Mucosa of descending colon (tissue), 3 donors: Measurements from ENCODE around the gene SSR1. TPM values are rescaled to one million over a fixed set of nuclear protein-coding genes. Genes with fewer than 3 reads are reported as not detected.

Experiments
- ATAC-seq: fragments of 200-7000 bp; cut with Tn5 transposase; one replicate; pipeline ENCODE4 v1.9.1; 2020; ENCODE audit warnings: mild to moderate bottlenecking, moderate library complexity
- DNase-seq, 3 donors: peaks; one replicate each; pipeline ENCODE4 v3.0.0-alpha.2; 2020
- H3K36me3 ChIP-seq: fragments of 200-600 bp; one replicate; pipeline ENCODE4 v1.8.0; 2021; ENCODE audit warnings: low read depth, mild to moderate bottlenecking
- H3K4me1 ChIP-seq: fragments of 200-600 bp; one replicate; pipeline ENCODE4 v1.8.0; 2021; ENCODE audit warnings: low read depth, mild to moderate bottlenecking
- H3K4me3 ChIP-seq: fragments of 200-600 bp; one replicate; pipeline ENCODE4 v1.8.0; 2021; ENCODE audit warnings: mild to moderate bottlenecking
- H3K9me3 ChIP-seq: fragments of 200-600 bp; one replicate; pipeline ENCODE4 v1.8.0; 2021; ENCODE audit warnings: mild to moderate bottlenecking
- intact Hi-C, 2 donors: fragments of 100-400 bp; cut with DNase I in 1 of 2; cut with micrococcal nuclease in 1 of 2; formaldehyde crosslinking; loops; one replicate each; pipeline versions ENCODE4 v1.11.0 to v1.11.1; 2022; cut with DNase I, micrococcal nuclease
- total RNA-seq, 3 donors: library from RNA; stranded (reverse); fragmentation: NEBNext Ultra II Directional in 2 of 3; extraction: Animal tissue kit (Norgen Biotek cat#: 25700) in 2 of 3; gene quantifications; one replicate each; pipeline versions ENCODE4 v1.2.1 to v1.2.4, GENCODE V29; 2021 to 2023
- TF ChIP-seq, protein P1 (sequence below): fragments of 200-600 bp; IDR thresholded peaks from one replicate; pipeline ENCODE4 v1.8.0; 2022; ENCODE audit warnings: antibody characterized with exemption, mild to moderate bottlenecking
- donor health status: DM: no; HTN: no; CAD: no; lungs with moderate emphysema.
- donor health status: DM: no; HTN: no; CAD: no.
- donor health status: DM: no; HTN: yes; CAD: no.

The SSR1 gene
- total RNA-seq, 3 donors from 2014 or later, result 83.2 to 139 (median 99.4) TPM

DNA sequence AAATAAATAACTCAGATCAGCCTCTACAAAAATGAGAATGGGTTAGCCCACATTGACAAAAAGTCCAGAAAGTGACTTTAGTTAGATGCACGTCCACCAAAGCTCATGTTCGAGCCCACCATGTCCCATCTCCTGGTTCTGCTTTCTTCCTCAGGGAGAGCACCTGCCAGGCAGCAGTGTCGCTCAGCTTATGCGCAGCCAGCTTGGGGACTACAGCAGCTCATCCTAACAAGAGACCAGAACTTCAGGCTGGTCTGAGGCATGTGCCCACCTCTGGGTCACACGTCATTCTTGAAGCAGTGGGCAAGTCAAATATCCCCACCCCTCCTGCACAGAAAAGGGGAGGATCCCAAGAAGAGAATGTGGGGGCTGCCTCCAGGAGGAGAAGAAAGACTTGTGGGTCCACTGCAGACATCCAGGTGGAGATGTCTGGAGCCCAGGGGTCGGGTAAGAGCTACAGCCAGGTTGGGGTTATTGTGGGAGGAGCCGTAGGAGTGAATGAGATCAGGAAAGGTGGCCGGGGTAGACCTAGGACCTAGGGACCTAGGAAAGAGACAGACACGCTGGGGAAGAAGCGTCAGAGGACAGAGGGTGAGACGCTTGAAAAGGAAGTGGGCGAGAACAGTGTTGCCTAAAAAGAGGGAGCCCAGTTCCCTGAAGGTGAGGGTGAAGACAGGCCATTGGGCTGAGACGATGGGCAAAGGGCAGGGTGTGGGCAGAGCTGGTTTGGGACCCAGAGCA, 52.5 kb downstream of the SSR1 start:
- intact Hi-C loops, result no loop called here
- no peak overlapping the region for H3K4me3 ChIP-seq
- peak; percentile 14 for ATAC-seq
- no peaks in the 10 kb centered on the region for H3K36me3 ChIP-seq
- peak in 1 of 3 donors; percentile 25 for DNase-seq
- TF ChIP-seq, protein P1, sequence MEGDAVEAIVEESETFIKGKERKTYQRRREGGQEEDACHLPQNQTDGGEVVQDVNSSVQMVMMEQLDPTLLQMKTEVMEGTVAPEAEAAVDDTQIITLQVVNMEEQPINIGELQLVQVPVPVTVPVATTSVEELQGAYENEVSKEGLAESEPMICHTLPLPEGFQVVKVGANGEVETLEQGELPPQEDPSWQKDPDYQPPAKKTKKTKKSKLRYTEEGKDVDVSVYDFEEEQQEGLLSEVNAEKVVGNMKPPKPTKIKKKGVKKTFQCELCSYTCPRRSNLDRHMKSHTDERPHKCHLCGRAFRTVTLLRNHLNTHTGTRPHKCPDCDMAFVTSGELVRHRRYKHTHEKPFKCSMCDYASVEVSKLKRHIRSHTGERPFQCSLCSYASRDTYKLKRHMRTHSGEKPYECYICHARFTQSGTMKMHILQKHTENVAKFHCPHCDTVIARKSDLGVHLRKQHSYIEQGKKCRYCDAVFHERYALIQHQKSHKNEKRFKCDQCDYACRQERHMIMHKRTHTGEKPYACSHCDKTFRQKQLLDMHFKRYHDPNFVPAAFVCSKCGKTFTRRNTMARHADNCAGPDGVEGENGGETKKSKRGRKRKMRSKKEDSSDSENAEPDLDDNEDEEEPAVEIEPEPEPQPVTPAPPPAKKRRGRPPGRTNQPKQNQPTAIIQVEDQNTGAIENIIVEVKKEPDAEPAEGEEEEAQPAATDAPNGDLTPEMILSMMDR, result no peak
- H3K9me3 ChIP-seq, result peaks cover 4% of the 10 kb centered on the region
- H3K4me1 ChIP-seq, result peaks cover 11% of the 10 kb centered on the region

- intact Hi-C loops, result no loop called here
- ATAC-seq (no peak), DNase-seq (peak in 1 of 3 donors; percentile 16)
- Histone ChIP-seq H3K4me1 (peaks cover 11% of the 10 kb centered on the region), H3K36me3 (no peaks in the 10 kb centered on the region), H3K4me3 (no peak overlapping the region), H3K9me3 (peaks cover 4% of the 10 kb centered on the region)
- TF ChIP-seq, protein P1, result no peak
These were observed 54.7 kb downstream of the SSR1 start for GRCh38 chr6:7258231-7258763.

DNA sequence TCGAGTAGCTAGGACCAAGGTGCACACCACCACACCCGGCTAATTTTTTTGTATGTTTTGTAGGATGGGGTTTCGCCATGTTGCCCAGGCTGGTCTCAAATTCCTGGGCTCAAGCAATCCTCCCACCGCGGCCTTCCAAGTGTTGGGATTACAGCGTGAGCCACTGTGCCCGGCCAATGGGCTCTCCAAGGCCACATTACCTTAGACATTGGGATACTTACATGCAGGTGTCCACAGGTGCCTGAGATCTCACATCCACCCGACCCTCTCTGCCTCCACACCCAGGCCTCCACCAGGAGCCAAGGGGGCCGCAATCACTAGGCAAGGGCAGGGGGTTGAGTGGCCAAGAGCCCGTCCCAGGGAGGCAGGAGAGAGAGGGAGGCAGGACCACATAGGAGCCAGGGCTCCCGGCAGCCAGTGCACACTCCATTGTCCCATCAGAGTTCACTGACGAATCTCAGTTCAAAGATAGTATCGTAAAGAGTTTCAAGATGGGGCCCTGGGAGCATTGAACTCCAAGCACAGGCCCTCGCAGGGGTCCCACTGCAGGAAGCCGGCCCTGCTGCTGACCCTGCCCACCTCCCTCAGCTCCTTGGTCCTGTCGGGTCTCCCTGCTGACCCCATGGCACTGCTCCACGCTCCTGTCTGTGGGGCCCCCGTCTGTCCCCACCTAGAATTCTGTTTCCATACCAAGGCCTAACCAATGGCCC, 55.3 kb downstream of the SSR1 start:
- DNase-seq (peak in 1 of 3 donors; percentile 18), ATAC-seq (no peak)
- Histone ChIP-seq H3K4me3 (no peak overlapping the region), H3K4me1 (peaks cover 11% of the 10 kb centered on the region), H3K9me3 (peaks cover 4% of the 10 kb centered on the region), H3K36me3 (no peaks in the 10 kb centered on the region)
- intact Hi-C loops, result no loop called here
- TF ChIP-seq, protein P1, result no peak

DNA sequence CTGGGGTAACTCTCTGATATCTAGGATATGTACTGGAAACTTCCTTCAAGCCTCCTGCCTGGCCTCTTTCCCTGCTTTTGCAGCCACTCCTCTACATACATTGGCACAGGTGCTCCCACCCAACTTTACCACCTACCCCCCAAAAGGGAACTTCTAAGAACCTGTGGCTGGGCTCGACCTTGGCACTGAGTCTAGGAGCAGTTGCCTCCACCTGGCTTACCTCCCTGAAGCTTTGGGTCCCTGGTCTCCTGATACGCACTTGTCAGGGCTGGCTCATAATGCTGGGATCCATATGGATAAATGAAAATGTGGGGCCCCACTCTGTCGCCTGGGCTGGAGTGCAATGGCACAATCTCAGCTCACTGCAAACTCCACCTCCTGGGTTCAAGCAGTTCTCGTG, 56.2 kb downstream of the SSR1 start:
- TF ChIP-seq, protein P1, result no peak
- Histone ChIP-seq H3K4me1 (peaks cover 8% of the 10 kb centered on the region), H3K4me3 (no peak overlapping the region), H3K36me3 (no peaks in the 10 kb centered on the region), H3K9me3 (peaks cover 4% of the 10 kb centered on the region)
- ATAC-seq, result no peak
- peak in 1 of 3 donors; percentile 6 for DNase-seq
- intact Hi-C loops, result no loop called here

GRCh38 chr6:7255918-7256317, 57.1 kb downstream of the SSR1 start:
- Histone ChIP-seq H3K4me1 (peaks cover 5% of the 10 kb centered on the region), H3K9me3 (peaks cover 4% of the 10 kb centered on the region), H3K4me3 (no peak overlapping the region), H3K36me3 (no peaks in the 10 kb centered on the region)
- ATAC-seq (no peak), DNase-seq (peak in 1 of 3 donors; percentile 6)
- intact Hi-C loops, result no loop called here
- TF ChIP-seq, protein P1, result no peak
